NCI-H69 (cell line): ENCODE results near the gene RANBP10.
A peak's percentile ranks its signal among the peaks of the same experiment; 100 is the strongest.
"Not testable (repeated sequence)": the region's sequence is repeated elsewhere in the genome, so short reads cannot be mapped to it uniquely, and the experiment has no call there.

ENCODE experiments used
- DNase-seq: peaks from one replicate; lab custom pipeline; 2025; lab: John Stamatoyannopoulos, UW

The RANBP10 gene

GRCh38 chr16:67713647-67714273 lies 92.6 kb downstream of the RANBP10 start:
- no peak for DNase-seq

GRCh38 chr16:67710607-67711006 lies 95.8 kb downstream of the RANBP10 start:
- no peak for DNase-seq

- DNase-seq: no peak
Observed at GRCh38 chr16:67709050-67709449, 97.3 kb downstream of the RANBP10 start.

- no peak for DNase-seq
Observed at GRCh38 chr16:67708368-67708771, 98.0 kb downstream of the RANBP10 start.

GRCh38 chr16:67707790-67708189 lies 98.6 kb downstream of the RANBP10 start:
- DNase-seq: no peak

GRCh38 chr16:67707210-67707609 lies 99.2 kb downstream of the RANBP10 start:
- DNase-seq: no peak

GRCh38 chr16:67704110-67704509 lies 102.2 kb downstream of the RANBP10 start:
- no peak for DNase-seq

- DNase-seq: no peak
Observed at GRCh38 chr16:67703626-67704025, 102.7 kb downstream of the RANBP10 start.

- DNase-seq: peak; percentile 9
Observed at GRCh38 chr16:67702130-67702529, 104.2 kb downstream of the RANBP10 start.

GRCh38 chr16:67701420-67701819 lies 104.9 kb downstream of the RANBP10 start:
- DNase-seq: no peak

GRCh38 chr16:67699265-67699664 lies 107.1 kb downstream of the RANBP10 start:
- DNase-seq: no peak

- no peak for DNase-seq
Observed at GRCh38 chr16:67697422-67698185, 108.8 kb downstream of the RANBP10 start.

- no peak for DNase-seq
Observed at GRCh38 chr16:67694611-67695010, 111.7 kb downstream of the RANBP10 start.

GRCh38 chr16:67693517-67694285 lies 112.7 kb downstream of the RANBP10 start:
- DNase-seq: not testable (repeated sequence)

GRCh38 chr16:67685388-67686112 lies 120.8 kb downstream of the RANBP10 start:
- DNase-seq: no peak

- no peak for DNase-seq
Observed at GRCh38 chr16:67683767-67684166, 122.6 kb downstream of the RANBP10 start.

- no peak for DNase-seq
Observed at GRCh38 chr16:67679935-67680897, 126.1 kb downstream of the RANBP10 start.

- no peak for DNase-seq
Observed at GRCh38 chr16:67678354-67679023, 127.9 kb downstream of the RANBP10 start.

GRCh38 chr16:67677712-67678111 lies 128.6 kb downstream of the RANBP10 start:
- no peak for DNase-seq

- no peak for DNase-seq
Observed at GRCh38 chr16:67676939-67677338, 129.4 kb downstream of the RANBP10 start.
